GM10847 (cell line): Measurements from ENCODE around the gene ATP5MG.

Experiments used
- POLR2A ChIP-seq: IDR thresholded peaks from 2 replicates; pipeline ENCODE4 v1.6.1; 2011; ENCODE audit not compliant: insufficient read length; ENCODE audit errors: extremely low read depth

The ATP5MG gene

DNA sequence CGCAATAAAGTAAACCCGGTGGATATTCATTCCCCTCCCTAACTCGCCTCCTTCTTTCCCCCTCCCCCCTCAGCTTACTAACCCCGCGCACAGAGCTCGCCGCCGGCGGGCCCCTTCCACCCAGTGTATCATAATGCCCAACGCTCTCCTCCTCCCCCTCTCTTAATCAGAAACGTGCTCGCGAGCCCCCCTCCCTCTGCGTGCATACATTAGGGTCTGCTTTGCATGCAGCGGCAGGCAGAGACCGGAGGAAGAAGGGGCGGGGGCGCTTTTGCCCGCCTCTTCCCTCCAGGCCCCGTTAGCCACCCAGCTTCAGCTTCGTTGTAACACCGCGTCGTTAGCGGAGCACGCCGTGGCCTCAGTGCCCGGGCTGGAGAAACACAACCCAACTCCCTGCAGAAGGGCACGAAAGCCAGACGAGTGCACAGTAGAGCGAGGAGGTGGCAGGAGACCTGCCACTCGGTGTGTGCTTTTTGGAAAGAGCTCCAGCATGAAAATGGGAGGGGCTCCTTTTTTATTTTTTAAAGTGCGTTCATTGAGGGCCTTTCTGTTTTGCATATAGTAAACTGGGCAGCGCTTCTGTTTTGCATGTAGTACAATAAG is 34.0 kb downstream of the ATP5MG start:
- peak; percentile 41 for TF ChIP-seq POLR2A

DNA sequence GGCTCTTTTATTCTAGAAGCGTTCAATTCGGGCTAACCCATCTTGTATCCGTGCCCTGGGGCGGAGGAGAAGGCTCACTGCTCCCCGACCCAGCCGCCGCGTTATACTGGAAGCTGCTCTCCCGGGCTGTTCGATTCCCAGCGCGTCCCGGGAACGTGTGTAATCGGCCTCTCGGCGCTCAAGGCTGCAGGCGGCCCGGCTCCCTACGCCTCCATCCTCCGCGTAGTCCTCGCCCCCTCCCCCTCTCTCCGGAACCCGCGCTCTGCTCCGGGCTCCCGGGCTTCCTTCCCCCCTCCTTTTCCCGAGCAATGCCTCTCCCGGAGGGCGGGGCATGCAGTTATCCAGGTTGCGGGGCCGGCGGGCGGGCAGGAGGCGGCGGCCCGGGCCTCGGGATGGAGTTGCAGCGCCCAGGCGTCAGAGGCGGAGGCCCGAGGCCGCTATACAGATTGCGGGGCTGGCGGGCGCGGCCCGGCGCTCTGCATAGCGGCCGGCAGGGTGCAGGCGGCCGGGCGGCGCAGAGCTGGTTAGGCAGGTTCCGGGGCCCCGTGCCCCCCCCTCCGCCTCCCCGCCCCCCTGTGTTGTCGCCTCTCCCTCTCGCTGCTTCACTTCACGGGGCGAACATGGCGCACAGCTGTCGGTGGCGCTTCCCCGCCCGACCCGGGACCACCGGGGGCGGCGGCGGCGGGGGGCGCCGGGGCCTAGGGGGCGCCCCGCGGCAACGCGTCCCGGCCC is 34.7 kb downstream of the ATP5MG start, which contains the start of gene KMT2A:
TSS of gene KMT2A (plus strand) at position 600 of the 732 bp plus-strand sequence. CDS start at position 621, 21 bp downstream.
- TF ChIP-seq POLR2A: peak; percentile 27

DNA sequence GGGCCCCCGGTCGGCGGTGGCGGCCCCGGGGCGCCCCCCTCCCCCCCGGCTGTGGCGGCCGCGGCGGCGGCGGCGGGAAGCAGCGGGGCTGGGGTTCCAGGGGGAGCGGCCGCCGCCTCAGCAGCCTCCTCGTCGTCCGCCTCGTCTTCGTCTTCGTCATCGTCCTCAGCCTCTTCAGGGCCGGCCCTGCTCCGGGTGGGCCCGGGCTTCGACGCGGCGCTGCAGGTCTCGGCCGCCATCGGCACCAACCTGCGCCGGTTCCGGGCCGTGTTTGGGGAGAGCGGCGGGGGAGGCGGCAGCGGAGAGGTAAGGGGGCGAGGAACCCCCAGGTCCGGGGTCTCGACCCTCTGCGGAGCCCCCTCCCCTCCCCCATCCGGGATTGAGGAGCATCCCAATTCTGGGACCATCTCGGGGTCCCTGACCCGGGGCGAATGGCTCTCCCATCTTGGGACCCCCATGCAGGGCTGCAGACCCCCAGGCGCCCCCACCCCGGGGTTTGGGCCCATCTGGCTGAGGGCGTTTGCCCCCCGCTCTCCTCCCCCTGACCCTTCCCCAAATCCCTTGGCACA is 35.3 kb downstream of the ATP5MG start:
- TF ChIP-seq POLR2A: no peak

DNA sequence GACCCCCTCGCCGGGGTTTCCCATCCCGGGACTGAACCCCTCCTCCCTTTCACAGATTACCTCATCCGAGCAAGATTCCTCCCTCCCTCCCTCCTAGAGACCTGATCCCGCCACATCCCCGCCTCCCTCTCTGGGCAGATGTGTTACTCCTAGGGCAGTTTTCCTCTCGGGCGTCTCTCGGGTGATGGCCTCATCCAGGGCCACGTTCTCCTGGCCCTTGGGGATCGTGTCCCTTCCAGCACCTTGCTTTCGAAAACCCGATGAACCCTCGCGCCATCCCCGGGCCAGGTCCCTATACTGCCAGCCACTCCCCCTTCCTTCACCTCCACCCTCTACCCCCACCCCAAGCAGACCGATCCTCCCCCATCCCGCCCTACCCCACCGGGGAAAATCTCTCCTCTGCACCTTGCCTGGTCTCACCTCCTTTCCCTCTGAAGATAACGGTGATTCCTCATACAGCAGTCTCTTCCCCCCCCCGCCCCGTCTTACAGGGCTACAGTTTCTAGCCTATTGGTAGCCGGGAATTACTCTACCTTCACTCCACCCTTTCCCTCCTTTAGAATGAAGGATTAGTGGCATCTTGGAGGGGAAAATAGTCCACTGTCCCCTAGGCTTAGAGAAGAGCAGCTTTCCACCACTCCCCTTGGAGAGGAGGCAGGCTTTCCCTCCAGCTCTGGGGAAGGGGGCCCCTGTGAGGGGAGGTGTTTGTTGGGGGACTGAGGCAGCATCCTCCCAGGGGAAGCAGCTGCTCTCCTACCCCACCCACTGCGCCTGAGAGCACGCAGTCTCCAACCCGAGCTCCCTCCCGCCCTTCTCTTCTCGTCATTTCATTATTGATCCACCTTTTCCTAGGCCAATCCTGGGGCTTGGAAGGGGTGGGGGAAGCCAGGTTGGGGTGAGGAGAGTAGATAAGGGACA is 36.1 kb downstream of the ATP5MG start:
- no peak for TF ChIP-seq POLR2A

DNA sequence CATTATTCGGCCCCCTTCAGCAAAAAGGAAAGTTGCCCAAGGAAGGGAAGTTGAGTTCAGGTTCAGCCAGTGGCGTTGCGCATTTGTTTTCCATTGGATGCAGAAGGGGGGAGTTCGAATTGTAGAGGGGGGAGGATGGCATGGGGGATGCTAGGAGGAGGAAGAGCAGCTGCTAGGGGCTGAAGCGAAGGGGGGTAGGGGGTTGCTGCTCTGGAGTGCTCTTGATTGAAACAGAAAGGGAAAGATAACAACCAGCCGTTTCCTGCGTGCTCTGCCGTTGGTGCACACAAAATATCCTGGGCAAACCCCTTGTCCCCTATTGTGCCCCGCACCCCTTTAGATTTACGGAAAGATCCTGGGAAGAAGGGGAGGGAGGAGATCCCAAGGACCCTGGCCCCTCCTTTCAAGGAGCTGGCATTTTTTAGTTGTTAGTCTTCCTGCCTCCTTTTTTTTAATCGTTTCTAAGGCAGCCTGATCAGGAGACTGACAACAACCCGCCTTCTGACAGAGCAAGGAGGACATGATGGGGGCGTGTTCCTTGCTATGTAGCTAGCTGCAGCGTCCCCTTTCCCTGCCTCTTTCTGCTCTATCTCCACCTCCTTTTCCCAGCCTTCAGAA is 37.0 kb downstream of the ATP5MG start:
- TF ChIP-seq POLR2A: no peak

DNA sequence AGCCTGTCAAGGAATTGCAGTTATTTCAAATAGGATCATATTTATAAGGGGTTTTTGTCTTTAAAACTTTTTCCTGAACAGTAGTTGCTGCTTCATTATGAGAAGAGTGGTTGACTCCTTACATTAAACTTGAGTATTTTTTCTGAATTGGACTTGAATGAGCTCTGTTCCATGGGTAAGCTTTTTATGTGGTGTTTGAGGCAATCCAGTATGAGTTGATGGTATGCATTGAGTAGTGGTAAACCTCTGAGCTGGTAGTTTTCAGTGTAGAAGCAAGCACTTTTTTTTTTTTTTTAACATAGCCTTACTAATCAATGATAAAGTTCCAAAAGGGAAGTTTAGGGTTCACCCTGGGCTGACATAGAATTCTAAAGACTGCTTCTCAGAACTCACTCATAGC is 38.2 kb downstream of the ATP5MG start:
- TF ChIP-seq POLR2A: no peak

DNA sequence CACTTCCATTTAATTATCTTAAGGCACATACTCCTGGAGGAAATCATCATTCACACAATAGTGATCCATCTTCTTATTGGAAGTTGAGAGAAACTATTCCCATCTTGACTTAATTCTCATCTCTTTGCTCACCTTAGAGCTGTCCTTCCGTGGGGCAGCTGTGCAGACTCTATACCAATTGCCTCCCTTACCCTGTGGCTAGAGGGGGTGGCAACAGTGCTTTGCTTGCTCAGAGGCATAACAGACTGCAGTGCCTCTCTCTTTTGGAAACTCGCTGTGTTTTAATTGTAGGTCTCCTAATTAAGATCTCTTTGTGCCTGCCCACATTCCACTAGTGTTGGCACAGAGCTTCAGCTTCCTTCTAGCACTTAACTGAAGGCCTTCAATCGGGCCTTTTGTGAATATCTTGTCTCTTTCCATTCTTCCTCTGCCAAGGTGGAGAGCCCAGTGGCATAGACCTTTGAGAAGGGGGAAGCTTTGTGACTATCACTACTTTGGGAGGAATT is 40.4 kb downstream of the ATP5MG start:
- no peak for TF ChIP-seq POLR2A

DNA sequence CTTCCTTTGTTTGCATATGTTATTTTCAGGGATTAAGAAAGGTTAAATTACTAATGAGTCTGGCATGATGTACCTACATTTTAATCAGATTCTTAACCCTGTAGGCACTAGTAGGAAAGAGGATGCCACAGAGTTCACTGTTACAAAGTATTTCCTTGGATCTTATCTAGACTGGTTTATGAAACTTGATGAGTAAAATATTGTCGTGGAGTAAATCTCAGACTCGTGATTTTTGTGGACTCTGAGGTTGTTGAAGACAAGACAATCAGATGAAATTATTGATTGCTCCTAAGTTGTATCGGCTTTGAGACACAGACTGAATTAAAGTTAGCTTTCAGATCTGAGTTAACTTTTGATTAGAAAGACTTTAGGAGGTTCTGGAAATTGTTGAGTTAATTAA is 40.9 kb downstream of the ATP5MG start:
- no peak for TF ChIP-seq POLR2A

DNA sequence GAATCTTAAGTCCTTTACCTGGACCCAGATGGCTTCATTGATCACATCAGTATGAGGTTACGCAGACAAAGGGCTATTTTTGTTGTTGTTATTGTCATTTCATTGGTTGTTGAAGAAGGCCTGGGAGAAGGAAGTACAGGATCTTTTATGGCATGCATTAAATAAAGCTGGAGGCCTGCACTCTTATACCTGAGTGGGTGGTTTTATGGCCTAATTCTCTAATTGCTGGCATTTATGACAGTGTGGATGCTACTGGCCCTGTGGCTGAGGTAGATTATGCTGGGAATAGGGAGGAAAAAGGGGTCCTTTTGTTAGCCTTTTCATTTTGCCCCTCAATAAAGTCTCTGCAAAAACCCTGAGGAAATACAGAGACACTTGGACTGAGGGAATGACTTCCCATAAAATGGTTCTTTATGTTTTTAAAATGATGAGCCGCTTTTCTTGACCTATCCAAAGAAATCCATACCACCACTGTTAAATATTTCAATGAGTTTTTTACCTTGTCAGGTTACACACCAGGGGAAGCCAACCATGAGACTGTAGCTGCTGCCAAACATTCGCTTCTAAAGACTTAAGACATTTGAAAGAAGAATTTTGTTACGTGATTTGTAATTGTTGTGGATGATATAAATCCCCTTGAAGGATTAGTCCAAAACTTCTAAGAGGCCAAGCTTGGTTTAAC is 41.6 kb downstream of the ATP5MG start:
- TF ChIP-seq POLR2A: no peak

DNA sequence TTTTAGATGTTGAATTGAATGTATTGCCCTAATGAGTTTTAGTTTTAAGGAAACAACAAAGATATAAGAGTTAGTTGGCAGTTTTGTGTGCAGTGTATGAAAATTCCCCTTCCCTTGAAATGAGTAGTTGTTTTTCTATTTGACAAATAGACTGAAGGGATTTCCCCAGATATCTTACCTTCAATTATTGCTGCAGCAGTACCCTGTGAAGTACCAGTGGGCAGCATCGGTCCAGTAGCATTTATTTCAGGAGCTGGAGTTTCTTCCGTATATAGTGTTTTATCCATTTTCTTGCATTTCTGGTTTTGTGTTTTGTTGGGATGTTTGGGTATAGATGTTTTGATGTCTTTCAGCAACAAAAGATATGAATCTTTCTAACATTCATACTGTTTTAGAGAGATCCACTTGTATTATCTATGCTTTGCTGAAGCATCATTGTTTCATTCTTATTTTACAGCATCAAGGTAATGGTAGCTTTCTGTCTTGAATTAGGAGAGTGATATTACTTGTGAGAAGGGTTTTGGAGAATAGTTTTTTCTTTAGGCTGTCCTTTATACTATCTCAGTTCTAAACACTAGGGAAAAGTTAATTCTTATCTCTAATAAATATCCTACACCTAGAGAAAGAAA is 42.3 kb downstream of the ATP5MG start:
- no peak for TF ChIP-seq POLR2A

DNA sequence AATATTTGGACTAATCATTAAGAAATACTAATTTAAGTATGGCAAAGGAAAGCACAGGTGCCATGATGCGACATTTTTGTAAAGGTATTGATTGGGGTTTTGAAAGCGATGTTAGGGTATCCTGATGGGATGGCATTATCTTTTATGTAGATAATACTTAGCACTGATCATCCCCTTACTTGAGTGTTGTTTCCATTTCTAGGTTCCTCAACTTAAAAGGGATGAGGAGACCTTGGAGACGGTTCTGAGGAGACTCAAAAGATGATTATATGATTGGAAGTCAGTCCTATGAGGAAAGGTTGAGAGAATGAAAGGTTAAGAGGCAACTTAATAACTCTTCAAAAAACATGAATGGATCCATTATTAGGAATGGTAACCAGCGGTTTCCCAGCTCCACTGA is 46.0 kb downstream of the ATP5MG start:
- no peak for TF ChIP-seq POLR2A

DNA sequence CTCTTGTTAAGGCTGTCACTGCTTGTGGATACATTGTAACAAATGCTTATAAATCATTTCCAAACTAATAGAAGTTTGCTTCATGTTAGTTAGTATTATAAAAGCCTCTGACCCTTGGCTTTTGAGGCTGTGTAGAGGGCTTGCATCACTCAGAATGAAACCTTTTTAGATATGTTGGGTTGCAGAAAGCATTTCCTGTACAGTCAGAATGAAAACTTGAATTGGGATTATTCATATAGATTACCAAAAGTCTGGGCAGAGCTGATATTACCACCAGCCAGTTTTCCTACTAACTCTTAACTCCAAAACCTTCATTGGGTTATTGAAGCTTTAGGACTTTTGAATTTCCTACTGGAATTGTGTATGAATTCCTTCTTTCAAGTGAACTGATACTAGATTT is 46.9 kb downstream of the ATP5MG start:
- no peak for TF ChIP-seq POLR2A

DNA sequence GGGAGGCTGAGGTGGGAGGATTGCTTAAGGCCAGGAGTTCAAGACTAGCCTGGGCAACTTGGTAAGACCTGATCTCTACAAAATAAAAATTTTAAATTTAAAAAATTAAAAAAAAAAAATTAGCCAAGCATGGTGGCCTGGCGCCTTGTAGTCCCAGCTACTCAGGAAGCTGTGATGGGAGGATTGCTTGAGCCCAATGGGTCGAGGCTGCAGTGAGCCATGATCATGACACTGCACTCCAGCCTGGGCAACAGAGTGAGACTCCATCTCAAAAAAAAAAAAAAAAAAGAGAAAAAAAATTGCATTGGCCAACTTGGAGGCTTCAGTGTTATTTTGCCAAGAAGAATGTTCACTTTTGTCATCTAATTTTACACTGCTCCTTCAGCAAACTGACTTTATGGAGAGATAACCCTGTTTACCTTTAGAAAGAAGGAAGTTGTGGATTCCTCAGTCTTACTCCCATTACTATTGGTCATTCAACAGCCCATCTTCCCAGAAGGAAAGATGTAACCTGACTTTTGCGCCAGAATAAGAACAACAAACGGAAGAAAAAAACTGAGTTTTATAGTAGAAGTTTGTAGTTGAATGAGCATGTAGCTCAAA is 48.0 kb downstream of the ATP5MG start:
- TF ChIP-seq POLR2A: no peak
